Kasumi-1 (cell line): ENCODE measurements around the gene TNFRSF25.
"Not testable (repeated sequence)": the region's sequence is repeated elsewhere in the genome, so short reads cannot be mapped to it uniquely, and the experiment has no call there.

ENCODE experiments used
- DNase-seq, 2 experiments: peaks; one replicate each; lab custom pipeline; 2025; lab: John Stamatoyannopoulos, UW

Gene TNFRSF25

DNA sequence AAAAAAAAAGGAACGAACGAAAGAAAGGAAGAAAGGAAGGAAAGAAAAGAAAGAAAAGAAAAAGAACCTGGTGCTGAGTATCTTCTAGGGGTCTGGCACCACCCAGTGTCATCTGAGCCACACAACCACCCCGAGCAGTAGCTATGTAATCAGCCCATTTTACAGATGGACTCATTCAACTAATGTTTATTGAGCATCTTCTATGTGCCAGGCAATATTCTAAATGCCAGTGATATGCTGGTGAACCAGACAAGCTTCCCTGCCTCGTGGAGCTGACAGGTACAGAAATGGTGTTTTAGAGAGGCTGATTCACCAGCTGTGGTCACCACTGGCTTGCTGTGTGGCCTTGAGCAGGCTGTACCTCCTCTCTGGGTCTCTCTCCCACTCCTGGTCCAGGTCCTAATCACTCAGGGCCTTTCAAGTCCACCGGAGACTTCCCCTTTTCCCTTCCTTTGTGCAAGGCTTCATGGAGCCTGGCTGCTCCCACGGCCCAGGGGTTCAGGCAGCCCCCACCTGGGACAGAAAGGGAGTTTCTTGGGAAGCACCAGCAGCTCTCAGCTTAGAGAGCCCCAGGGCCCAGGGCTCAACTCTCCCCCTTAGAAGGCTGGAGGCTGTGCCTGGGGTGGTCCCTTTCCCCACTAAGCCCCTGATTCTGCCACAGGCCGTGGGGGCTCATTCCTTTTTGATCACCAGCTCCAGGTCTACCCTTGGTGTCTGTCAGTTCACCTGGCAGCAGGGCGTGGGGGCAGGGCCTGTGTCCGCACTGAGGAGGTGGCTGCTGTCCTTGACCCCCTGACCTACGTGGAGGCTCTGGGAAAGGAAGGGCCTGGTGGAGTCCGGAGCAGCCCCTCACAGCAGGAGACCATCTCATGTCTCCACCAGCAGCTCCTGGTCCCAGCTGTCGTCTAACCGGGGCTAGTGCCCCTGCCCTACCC is 34.1 kb downstream of the TNFRSF25 start:
- not testable (repeated sequence) for DNase-seq

DNA sequence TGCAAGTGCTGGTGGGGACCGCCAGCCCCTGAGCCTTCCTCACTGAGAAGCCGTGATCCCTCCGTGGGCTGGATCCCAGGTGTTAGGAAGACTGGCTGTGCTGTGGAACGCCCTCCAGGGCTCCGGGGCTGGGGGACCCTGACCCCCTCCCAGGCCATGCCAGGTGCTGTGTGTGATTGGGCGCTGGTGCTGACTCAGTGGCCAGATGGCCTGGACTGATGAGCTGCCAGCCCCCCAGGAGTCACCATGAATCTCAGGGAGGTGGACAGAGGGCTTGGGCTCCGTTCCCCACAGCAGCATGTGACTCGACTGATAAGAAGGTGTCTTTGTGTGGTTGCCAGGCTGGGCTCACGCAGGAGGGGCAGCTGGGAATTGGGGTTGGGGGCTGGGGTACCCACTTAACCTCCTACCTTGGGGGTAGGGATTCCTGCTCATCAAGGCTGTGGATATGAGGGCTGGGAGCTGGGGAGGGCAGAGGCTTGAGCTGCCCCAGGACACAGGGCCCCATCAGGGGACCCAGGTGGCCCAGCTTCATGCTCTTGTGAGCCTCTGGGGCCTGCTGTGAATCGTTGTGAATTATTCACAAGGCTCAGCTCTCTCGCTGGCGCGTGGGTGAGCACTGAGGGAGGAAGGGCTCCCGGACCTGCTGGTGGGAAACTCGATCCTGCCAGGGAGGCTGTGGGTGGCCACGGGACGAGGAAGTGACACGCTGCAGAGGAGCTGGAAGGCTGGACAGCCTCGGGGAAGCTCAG is 36.1 kb downstream of the TNFRSF25 start:
- not testable (repeated sequence) for DNase-seq

DNA sequence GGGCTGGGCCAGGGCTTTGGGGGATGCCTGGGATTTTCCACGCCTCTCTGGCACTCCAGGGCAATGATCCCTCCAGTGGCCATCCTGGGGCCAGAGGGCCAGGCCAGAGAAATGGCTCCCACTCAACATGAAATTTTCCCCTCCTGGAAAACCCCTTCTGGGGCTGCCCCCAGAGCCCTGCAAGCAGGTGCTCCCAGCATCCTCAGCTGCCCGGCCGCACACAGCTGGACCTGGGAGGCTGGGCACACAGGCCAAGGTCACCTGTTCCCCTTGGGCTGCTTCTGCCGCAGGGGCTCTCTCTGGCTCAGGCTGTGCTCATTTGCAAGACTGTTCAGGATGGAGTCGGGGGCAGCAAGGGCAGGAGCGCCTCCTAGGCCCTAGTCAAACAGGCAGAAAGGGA is 37.5 kb downstream of the TNFRSF25 start:
- not testable (repeated sequence) for DNase-seq

DNA sequence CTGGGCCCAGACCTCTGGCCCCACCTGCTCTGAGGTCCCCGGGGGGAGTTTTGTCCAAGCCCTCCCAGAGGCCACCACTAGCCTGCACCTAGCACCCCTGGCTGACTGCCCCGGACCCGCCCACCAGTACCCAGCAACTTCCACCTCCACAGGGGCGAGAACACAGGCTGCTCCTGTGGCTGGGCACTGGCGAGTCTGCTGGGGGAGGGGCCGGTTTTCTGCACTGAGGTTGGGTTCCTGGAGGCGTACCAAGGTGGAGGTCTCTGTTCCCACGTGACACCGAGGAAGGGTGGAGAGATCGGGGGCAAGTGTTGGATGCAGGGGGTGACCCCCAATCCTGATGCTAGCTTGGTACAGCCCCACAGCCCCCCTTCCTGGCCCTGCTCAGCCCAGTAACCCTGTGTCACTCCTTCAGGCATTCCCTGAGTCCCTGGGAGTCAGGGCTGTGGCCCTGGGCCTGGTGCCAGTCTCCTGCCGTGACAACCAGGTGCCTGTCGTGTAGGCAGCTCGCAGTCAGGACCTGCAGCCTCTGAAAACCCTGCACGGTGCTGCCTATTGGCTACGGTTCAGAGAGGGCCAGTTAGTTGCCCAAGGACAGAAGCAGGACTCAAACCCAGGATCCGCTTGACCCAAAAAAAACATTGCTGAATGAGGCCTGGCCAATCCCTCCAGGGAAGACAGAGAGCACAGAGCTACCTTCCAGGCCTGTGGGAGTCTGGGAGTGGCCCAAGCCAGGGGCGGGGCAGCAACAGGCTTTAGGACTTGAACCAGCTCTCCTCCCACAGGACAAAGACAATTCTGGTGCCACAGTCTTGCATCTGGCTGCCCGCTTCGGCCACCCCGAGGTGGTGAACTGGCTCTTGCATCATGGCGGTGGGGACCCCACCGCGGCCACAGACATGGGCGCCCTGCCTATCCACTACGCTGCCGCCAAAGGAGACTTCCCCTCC is 38.3 kb downstream of the TNFRSF25 start:
- DNase-seq: no peak

DNA sequence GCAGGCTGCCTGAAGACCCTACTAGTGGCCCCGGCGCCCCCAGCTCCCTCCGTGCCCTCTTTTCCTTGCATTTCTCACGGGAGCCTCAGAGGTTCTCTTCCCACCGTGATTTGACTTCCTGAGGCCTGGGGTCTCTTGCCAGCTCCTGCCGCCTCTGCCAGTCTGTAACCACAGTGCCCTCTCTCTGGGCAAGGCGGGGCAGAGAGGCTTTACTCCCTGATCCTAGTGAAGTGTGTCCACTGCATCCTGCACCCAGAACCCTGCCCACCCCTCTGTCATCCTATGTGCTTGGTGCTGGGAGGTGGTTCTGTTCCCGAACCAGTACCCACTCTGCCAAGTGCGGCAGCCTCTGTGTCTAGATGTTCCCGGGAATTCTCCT is 39.0 kb downstream of the TNFRSF25 start:
- DNase-seq: no peak

DNA sequence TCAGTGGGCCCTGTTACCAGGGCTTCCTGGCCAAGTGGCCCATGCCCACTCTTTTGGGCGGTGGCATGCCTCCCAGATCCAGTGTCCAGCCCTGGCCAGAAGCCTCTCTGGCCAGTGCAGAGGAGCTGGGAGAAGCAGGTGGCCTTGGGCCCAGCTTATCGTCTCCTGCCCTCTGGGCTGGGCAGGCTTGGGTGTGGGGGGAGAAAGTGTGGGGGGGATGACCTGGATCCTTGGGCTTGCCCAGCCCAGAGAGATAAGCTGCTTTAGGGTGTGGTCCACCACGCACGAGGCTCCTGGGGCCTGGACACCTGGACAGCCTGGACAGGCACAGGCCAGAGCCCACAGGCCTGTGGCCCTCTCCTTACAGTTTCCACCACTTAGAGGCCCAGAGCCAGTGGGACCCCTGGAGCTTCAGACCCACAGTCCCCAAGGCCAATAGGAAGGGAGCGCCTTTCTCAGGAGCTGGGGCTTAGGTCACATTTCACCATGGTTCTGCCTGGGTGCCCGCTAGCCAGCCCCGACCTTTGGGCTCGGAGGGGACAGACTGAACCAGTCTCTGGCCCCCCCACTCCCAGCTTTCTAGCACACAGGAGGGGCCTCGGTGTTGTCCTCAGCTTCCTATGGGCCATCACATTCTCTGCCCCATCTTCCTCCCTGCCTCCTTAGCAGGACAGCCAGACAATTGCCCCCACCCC is 39.5 kb downstream of the TNFRSF25 start:
- DNase-seq: no peak

DNA sequence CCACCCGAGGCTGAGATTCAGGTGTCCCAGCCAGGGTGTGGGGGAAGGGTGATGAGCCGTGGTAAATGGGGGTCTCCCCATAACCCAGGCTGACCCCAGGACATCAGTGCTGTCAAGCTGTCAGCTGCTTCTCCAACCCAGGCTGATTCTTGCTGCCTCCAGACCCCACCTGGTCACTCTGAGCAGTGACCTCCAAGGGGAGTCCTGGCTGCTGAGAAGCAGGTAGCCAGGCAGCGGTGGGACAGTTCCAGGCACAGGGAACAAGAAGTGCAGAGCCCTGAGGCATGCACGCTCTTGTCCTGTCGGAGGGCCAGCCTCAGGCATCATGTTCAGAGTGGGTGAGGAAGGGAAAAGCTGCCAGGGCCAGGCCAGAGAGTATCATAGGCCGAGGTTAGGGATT is 40.3 kb downstream of the TNFRSF25 start:
- no peak for DNase-seq

DNA sequence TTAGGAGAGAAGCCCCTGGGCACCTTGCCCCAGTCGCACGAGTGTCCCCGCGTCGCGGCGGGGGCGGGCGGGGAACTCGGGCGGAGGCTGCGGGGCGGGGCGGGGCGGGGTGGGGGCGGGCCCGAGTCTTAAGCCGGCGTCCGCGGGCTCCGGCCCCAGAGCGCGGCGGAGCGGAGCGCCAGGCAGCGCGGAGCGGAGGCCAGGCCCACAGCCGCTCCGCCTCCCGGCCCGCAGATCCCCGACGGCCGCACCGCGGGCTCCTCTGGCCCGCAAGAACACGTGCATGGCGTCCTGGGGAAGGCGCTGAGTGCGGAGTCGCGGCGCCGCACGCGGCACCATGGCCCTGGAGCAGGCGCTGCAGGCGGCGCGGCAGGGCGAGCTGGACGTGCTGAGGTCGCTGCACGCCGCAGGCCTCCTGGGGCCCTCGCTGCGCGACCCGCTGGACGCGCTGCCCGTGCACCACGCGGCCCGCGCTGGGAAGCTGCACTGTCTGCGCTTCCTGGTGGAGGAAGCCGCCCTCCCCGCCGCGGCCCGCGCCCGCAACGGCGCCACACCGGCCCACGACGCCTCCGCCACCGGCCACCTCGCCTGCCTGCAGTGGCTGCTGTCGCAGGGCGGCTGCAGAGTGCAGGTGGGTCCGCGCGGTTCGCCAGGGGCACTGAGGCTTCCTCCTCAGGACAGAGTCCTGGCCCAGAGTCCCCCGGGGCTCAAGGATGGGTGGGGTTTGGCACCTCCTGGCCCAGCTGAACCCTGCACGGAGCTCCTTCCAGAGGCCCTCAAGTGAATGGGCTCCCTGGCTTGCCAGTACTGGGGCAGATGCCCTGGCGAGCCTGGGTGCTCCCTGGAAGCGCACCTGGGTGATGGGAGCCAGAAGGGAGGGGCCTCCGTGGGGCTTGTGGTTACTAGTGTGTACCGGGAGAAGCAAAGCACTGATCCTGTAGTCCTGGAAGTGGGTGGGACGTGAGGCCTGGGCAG is 41.1 kb downstream of the TNFRSF25 start, which contains the start of gene ESPN:
TSS of gene ESPN (plus strand) at position 158 of the 975 bp plus-strand sequence. CDS start at position 338, 180 bp downstream.
- DNase-seq: no peak

DNA sequence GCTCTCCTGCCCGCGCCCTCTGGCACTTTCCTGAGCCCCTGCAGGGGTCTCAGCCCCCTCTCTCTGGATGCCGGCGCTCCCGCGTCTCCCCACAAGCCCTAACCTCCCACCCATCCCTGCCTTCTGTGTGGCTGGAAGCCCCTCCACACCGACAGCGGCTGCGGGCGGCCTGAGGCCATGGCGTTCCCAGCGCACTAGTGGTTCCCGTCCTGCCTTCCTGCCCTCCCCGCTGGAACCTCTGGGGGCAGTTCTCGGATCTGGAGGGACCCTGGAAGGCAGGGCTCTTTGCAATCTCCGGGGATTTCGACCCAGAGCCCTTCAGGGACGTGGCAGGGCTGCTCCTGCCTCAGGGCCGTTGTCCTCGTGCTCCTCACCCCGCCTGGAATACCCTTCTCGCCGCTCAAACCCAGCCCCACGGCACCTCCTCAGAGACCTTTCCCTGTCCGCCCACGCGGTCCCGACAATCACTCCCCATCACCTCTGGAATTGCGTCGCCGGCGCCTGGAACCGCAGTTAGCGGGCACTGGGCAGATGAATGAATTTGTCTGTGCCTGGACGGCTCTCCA is 41.9 kb downstream of the TNFRSF25 start:
- no peak for DNase-seq

DNA sequence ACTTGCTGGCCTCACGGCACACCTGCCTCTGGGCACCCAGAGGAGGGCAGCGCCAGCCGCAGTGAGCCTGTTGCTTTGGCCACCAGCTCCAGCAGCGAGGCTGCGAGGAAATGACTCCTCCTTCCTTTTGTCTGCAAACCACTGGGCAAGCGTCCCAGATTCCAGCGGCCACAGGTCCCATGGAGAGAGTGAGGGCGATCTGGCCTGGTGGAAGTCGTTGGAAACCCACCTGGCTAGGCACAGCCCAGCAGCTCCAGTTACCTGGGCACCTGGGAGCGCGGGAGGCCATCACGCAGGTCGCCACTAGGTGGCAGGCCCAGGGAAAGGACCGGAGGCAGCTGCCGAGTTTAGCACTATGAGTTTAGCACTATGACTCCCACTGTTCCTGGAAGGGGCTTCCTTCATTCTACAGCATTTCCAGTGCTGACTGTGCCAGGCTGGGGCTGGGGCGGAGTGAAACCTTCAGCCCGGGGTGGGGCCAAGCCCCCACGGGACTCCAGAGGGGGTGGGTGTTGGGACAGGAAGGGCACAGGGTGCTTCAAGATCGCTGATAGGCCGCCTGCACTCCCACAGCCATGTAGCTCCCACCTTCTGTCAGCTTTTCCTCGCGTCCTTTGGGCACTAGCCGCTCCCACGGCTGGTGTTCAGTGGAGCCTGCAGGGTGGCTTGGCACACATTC is 42.5 kb downstream of the TNFRSF25 start:
- peak; percentile 28 to 57 for DNase-seq

DNA sequence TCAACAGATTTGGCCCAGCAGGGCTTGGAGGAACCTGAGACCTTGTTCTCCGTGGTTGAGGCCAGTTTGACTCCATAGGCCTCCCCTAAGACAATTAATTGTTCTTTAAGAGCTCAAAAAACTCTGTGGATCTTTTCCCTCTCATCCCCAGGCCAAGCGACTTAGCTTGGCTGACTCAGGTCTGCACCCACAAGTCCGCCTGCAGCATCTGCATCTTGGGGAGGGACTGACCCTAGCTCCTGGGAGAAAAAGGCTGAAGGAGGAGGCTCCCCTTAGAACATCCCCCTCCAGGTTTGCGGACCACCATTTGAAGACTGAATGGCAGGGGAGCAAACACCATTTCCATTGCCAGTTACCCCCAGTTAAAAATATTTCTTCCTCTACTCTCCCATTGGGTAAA is 44.7 kb downstream of the TNFRSF25 start:
- DNase-seq: no peak

DNA sequence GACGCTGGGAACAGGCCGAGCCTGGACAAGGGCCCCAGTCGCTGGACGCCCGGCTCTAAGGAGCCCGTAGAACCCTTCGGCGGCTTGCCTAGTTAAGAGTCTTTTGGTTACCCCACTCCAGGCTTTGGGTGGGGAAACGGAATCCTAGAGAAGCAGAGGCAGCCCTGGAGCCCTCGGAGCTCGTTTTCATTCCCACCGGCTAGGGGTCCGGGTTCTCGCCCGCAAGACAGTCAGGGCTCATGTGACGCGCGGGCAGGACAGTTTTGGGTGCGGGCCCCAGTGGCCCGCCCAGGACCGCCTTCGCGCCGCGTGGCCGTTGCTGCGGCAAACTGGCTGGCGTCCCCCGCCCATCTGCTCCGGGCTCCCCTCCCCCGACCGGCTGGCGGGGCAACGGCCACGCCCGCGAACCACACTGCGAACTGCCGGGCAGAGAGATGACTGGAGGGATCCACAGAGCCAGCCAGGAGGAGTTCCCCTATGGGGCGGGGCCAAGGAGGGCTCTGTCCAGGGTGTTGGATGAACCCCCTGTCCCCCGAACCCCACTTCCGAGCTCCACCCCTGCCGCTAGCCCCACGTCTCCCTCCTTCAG is 45.4 kb downstream of the TNFRSF25 start:
- DNase-seq: no peak

DNA sequence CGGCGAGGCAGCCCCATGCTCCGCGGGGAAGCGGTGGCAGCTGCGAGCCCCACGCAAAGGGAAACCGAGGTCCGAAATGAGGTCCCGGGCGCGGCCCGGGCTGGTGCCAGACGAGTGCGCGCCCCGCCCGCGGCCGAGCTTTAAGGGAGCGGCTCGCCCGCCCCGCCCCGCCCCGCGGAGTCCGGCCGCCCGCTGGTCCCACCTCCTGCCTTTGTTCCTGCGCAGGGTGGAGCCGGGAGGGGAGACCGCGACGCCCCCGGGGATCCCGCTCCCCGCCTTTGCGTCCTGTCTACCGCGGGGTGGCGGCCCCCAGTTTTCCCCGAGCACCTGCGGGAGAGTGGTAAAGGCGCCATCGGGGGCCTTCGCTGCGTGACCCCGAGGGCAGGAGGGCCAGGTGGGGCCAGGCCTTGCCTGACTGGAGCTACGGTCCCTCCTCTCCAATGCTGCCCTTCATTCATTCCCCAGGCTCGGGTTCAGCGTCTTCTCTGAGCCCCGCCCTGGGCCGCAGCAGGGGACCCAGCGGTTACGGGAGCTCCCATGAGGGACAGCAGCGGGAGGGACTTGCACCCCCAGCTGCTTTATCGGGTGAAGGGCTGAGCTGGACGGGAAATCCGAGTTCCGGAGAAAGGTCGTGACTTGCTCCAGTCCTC is 46.0 kb downstream of the TNFRSF25 start, which contains the start of gene HES2:
TSS of gene HES2 (minus strand) at position 116 of the 650 bp plus-strand sequence. CDS start at position 17, 99 bp downstream.
- no peak for DNase-seq

DNA sequence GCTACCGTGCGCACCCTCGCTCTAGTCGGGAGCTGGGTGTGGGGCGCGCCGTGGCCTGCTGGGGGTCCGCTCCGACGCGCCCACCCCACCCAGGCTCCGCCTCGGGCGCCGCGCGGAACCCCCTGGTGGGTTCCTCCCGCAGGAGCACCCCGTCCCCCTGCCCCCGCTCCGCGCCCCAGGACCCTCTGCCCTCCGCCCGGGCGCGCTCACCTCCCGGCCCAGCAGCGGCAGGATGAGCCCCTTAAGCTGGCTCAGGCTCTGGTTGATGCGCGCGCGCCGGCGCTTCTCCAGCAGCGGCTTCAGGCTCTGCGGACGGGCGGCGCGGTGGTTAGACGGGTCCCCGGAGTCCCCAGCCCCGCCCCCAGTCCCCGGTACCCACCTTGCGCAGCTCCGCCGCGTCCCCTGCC is 46.6 kb downstream of the TNFRSF25 start:
- DNase-seq: no peak

DNA sequence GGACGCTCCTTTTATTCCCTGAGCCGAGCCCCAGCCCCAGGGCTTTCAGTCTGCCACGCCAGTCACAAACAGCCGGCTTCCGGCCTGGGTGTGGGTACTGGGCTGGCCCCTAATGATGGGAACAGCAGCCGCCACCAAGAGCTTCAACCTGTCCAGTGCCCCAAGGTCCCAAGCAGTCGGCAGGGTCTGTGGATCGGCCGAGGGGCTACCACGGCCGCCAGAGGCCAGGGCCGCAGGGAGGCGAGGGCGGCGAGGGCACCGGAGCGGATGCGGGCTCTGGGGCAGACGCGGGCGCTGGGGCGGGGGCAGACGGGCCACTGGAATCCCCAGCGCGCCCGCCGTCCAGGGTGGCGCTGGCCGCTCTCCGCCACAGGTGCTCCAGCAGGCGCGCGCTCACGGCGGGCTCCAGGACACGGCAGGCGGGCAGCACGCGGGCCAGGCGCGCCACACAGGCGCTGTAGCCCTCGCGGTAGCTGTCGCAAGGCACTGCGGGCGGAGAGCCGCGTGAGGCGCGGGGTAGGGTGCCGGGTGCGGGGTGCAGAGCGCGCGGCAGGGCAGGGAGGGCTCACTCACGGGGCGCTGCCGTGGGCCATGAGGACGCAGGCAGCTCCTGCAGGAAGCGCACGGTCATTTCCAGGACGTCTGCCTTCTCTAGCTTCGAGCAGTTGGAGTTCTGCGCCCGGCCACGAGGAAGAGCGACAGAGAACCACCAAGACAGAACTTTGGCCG is 47.1 kb downstream of the TNFRSF25 start:
- no peak for DNase-seq

DNA sequence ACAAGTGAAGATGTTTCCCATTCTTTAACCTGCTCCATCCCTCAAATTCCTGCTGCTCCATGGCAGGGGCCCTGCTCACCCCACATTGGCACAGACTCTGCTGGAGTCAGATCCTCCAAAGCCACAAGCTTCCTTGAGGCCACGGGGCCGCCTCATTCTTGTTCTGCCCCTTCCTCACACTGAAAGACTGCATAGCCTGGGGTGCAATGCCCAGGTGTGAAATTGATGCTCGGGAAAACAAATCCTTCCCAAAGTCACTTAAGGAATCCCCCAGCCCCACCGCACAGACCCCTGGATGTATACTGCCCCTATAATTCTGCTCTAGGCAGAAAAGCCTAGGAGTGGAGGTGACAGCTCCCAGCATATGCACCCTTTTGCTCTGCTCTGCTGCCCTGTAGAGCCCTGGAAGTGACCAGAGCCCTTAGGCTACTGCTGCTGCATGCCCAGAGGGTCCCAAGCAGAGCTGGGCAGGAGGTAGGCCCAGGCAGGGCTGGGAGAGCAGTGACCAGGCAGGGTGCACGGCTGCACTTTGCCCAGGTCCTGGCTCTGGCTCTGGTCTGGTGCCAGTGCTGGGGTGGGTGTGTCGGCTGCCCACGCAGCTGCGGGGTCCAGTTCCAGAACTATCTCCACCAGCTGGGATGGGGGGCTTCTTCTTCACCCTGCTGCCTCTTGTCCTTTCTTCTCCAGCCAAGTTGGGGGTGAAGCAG is 47.9 kb downstream of the TNFRSF25 start:
- no peak for DNase-seq

DNA sequence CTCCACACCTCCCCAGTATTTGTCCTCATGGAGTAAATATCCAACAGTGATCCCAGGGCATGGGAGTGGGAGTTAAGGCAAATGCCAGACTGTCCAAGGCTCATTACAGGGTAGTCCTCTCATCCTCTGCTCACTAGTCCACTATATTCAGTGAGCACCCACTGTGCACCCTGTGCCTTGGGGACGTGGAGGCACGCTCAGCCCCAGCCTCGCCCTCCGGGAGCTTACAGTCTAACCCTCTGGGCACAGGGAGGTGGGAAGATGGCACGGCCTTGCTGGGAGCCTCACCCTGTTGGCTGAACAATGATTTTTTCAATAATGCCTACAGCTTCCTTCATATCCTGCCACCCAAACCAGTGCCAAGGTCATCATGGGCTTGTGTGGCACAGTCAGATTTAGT is 49.1 kb downstream of the TNFRSF25 start:
- no peak for DNase-seq
